Measurements from ENCODE around the gene CAMK2N2.

- TF ChIP-seq CTCF (IDR thresholded peaks at IDR 0.05; ENCODE audit: low read depth, low read length, poor library complexity, severe bottlenecking) = no peak
- TF ChIP-seq EZH2phosphoT487 (IDR thresholded peaks at IDR 0.05; ENCODE audit: borderline replicate concordance, low read length) = no peak
Observed at GRCh38 chr3:184295771-184296170, 34.4 kb upstream of the CAMK2N2 start.

Data from DOHH2 (cell line).